CD4-positive, alpha-beta T cell (primary cell): ENCODE results near the gene COX11. TPM values are rescaled to one million over a fixed set of nuclear protein-coding genes. Genes with fewer than 3 reads are reported as not detected.

Experiments used
- ATAC-seq: fragments of 200-7000 bp; cut with Tn5 transposase; one replicate; pipeline ENCODE4 v1.10.0; 2022; ENCODE audit warnings: mild to moderate bottlenecking; ENCODE audit not compliant: poor library complexity
- CTCF ChIA-PET: fragments of 350-600 bp; sonication (Branson Sonifier 250); formaldehyde crosslinking; loops from one replicate; lab custom pipeline; 2021; ENCODE audit warnings: antibody characterized with exemption, inconsistent platforms; lab: Charles Lee
- POLR2A ChIA-PET: fragments of 350-600 bp; sonication (Branson Sonifier 250); formaldehyde crosslinking; loops from one replicate; lab custom pipeline; 2021; ENCODE audit warnings: antibody characterized with exemption, inconsistent platforms; lab: Charles Lee
- DNase-seq, 14 experiments: peaks; one replicate each; pipeline ENCODE4 v3.0.0-alpha.2; 2013 to 2020; ENCODE audit warnings: mixed read lengths in 2 of 14
- H3K27ac ChIP-seq, 2 donors: one replicate each; pipeline versions ENCODE4 v1.5.1 to v1.7.0; 2013; ENCODE audit warnings: low read length in 2 of 2, low read depth in 1 of 2, mild to moderate bottlenecking in 1 of 2
- H3K27me3 ChIP-seq, 2 experiments: 1 replicate in 1 of 2; 2 replicates in 1 of 2; pipeline versions ENCODE4 v1.6.1 to v1.7.0; 2013; ENCODE audit warnings: low read length in 2 of 2, control low read depth in 1 of 2, mild to moderate bottlenecking in 1 of 2, moderate library complexity in 1 of 2; ENCODE audit not compliant: insufficient read depth in 2 of 2, control insufficient read depth in 1 of 2
- H3K36me3 ChIP-seq: one replicate; pipeline ENCODE4 v1.6.1; 2013; ENCODE audit warnings: low read length, control low read depth; ENCODE audit not compliant: insufficient read depth
- H3K4me1 ChIP-seq: one replicate; pipeline ENCODE4 v1.6.1; 2013; ENCODE audit warnings: low read length, control low read depth; ENCODE audit not compliant: insufficient read depth
- H3K4me3 ChIP-seq: one replicate; pipeline ENCODE4 v1.5.1; 2013; ENCODE audit warnings: mild to moderate bottlenecking, low read length, moderate library complexity
- H3K9me3 ChIP-seq, 2 experiments: 1 replicate in 1 of 2; 2 replicates in 1 of 2; pipeline versions ENCODE4 v1.6.1 to v1.7.0; 2013; ENCODE audit warnings: low read length in 2 of 2, mild to moderate bottlenecking in 2 of 2, control low read depth in 1 of 2, moderate library complexity in 1 of 2; ENCODE audit not compliant: control insufficient read depth in 1 of 2, insufficient read depth in 1 of 2
- H3K27ac Mint-ChIP-seq: one replicate; pipeline ENCODE4 v1.8.0; 2020; ENCODE audit warnings: mixed read lengths
- H3K27me3 Mint-ChIP-seq: one replicate; pipeline ENCODE4 v1.8.0; 2021; ENCODE audit warnings: mixed read lengths
- H3K36me3 Mint-ChIP-seq: one replicate; pipeline ENCODE4 v1.8.0; 2021; ENCODE audit warnings: low read depth, mixed read lengths
- H3K4me1 Mint-ChIP-seq: one replicate; pipeline ENCODE4 v1.8.0; 2021; ENCODE audit warnings: low read depth, mixed read lengths
- H3K4me3 Mint-ChIP-seq: one replicate; pipeline ENCODE4 v1.8.0; 2020; ENCODE audit warnings: mild to moderate bottlenecking, mixed read lengths
- H3K9me3 Mint-ChIP-seq: one replicate; pipeline ENCODE4 v1.8.0; 2020; ENCODE audit warnings: mixed read lengths
- CTCF ChIP-seq: fragments of 200-600 bp; IDR thresholded peaks from one replicate; pipeline ENCODE4 v1.8.0; 2022; ENCODE audit warnings: antibody characterized with exemption, mild to moderate bottlenecking
- intact Hi-C, 2 experiments: fragments of 100-400 bp; cut with DNase I in 1 of 2; cut with micrococcal nuclease in 1 of 2; formaldehyde crosslinking; loops; one replicate each; pipeline versions ENCODE4 v1.15.1 to v1.9.0; 2023 to 2025; cut with DNase I, micrococcal nuclease
- total RNA-seq, 174 experiments: library from RNA in 2 of 174; stranded (reverse) in 2 of 174; gene quantifications; one replicate each; pipeline ENCODE4 v1.2.3 and lab custom pipeline; 2021 to 2026

COX11 gene
- total RNA-seq, 2 experiments from 2014 or later = 24.1 to 30.3 TPM

DNA sequence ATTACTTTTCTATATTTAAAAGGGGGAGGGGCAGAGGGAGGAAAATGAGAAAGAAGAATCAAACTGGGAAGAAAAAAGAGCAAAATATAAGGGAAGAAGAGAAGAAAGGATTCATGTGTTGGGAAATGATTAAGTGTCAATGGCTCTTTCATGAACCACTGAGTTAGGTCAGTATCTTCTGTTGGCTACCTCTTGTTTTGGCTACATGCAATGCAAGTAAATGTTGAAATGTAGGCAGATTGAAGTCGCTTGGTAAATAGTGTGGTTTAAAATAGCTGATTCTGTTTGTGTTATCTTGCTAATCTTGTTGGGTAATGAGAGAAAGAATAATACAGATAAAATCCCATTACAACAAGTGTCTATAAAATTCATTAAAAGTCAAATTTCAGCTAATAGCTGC, 27.2 kb downstream of the COX11 start:
- H3K36me3 ChIP-seq = no peaks in the 10 kb centered on the region
- ATAC-seq = no peak
- H3K4me1 ChIP-seq = no peaks in the 10 kb centered on the region
- no peak for DNase-seq
- POLR2A ChIA-PET = no interaction called here
- Mint-ChIP-seq H3K27ac (no peak overlapping the region), H3K27me3 (peaks cover 10% of the 10 kb centered on the region), H3K4me1 (no peaks in the 10 kb centered on the region), H3K36me3 (no peaks in the 10 kb centered on the region), H3K9me3 (no peaks in the 10 kb centered on the region), H3K4me3 (no peak overlapping the region)
- CTCF ChIA-PET = no interaction called here
- H3K4me3 ChIP-seq = no peak overlapping the region
- H3K9me3 ChIP-seq = no peaks in the 10 kb centered on the region
- no peaks in the 10 kb centered on the region for H3K27me3 ChIP-seq
- intact Hi-C loops = no loop called here
- H3K27ac ChIP-seq = no peak overlapping the region
- no peak for TF ChIP-seq CTCF

DNA sequence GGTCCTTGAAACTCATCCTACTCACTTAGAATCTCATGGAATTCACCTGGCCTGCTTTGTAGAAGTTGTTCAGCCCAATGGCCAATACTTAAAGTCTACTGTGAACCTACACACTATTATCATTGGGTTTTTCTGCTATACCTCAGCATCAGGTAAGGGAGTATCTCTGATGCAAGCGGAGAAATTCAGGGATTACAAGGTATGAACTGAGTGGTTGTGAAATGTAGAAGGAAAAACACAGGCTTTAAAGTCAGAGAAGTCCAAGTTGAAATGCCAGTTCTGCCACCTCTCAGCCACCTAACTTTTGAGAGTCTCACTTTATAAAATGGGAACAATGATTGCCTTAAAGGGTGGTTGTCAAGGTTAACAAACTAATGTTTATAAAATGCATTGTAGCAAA, 31.0 kb downstream of the COX11 start:
- ATAC-seq = no peak
- Mint-ChIP-seq H3K27ac (no peak overlapping the region), H3K9me3 (no peaks in the 10 kb centered on the region), H3K4me1 (no peaks in the 10 kb centered on the region), H3K4me3 (no peak overlapping the region), H3K27me3 (peaks cover 3% of the 10 kb centered on the region), H3K36me3 (no peaks in the 10 kb centered on the region)
- no peak for TF ChIP-seq CTCF
- Histone ChIP-seq H3K27ac (no peak overlapping the region), H3K9me3 (no peaks in the 10 kb centered on the region), H3K27me3 (peaks cover 0 to 3% of the 10 kb centered on the region in 2 experiments), H3K36me3 (no peaks in the 10 kb centered on the region), H3K4me3 (no peak overlapping the region), H3K4me1 (no peaks in the 10 kb centered on the region)
- intact Hi-C loops = no loop called here
- CTCF ChIA-PET = no interaction called here
- no peak for DNase-seq
- POLR2A ChIA-PET = no interaction called here

GRCh38 chr17:54937018-54937417, 31.4 kb downstream of the COX11 start:
- intact Hi-C loops = no loop called here

More at GRCh38 chr17:54937018-54937417, 31.4 kb downstream of the COX11 start:
- no peaks in the 10 kb centered on the region for H3K36me3 ChIP-seq
- ChIA-PET CTCF (no interaction called here), POLR2A (no interaction called here)
- ATAC-seq = no peak
- Mint-ChIP-seq H3K27ac (no peak overlapping the region), H3K4me3 (no peak overlapping the region), H3K36me3 (no peaks in the 10 kb centered on the region), H3K4me1 (no peaks in the 10 kb centered on the region), H3K27me3 (peaks cover 3% of the 10 kb centered on the region), H3K9me3 (no peaks in the 10 kb centered on the region)
- peaks cover 0 to 3% of the 10 kb centered on the region in 2 experiments for H3K27me3 ChIP-seq
- no peak overlapping the region for H3K27ac ChIP-seq
- H3K9me3 ChIP-seq = no peaks in the 10 kb centered on the region
- no peaks in the 10 kb centered on the region for H3K4me1 ChIP-seq
- no peak for TF ChIP-seq CTCF
- H3K4me3 ChIP-seq = no peak overlapping the region
- no peak for DNase-seq
